Adrenal gland (tissue), 12 donors: ENCODE measurements around the gene SSPN. TPM values are rescaled to one million over a fixed set of nuclear protein-coding genes. Genes with fewer than 3 reads are reported as not detected.
A peak's percentile ranks its signal among the peaks of the same experiment; 100 is the strongest.

Source experiments
- DNase-seq, 7 donors: peaks; one replicate each; pipeline ENCODE4 v3.0.0-alpha.2; 2019 to 2020
- H3K27ac ChIP-seq, 5 donors: fragments of 200-600 bp; sonication (generic) in 4 of 5; 1 replicate in 3 of 5; 2 replicates in 2 of 5; pipeline versions ENCODE4 v1.5.1 to v1.8.0; 2016 to 2020; ENCODE audit warnings: mild to moderate bottlenecking in 1 of 5
- H3K27me3 ChIP-seq: fragments of 200-600 bp; 2 replicates; pipeline ENCODE4 v1.8.0; 2021
- H3K36me3 ChIP-seq, 2 donors: fragments of 200-600 bp; replicated peaks in 1 of 2; 1 replicate in 1 of 2; 2 replicates in 1 of 2; pipeline versions ENCODE4 v1.5.1 to v1.8.0; 2018 to 2022
- H3K4me1 ChIP-seq, 2 donors: fragments of 200-600 bp; replicated peaks in 1 of 2; 1 replicate in 1 of 2; 2 replicates in 1 of 2; pipeline versions ENCODE4 v1.5.1 to v1.8.0; 2018 to 2021
- H3K4me3 ChIP-seq, 4 donors: fragments of 200-600 bp; sonication (generic) in 3 of 4; one replicate each; pipeline ENCODE4 v1.5.1; 2016 to 2018
- H3K9me3 ChIP-seq, 3 donors: fragments of 200-600 bp; sonication (generic) in 1 of 3; replicated peaks in 1 of 3; 1 replicate in 2 of 3; 2 replicates in 1 of 3; pipeline versions ENCODE4 v1.5.1 to v1.8.0; 2016 to 2021
- POLR2A ChIP-seq, 2 donors: fragments of 450-650 bp; IDR thresholded peaks; one replicate each; pipeline ENCODE4 v1.6.1; 2017; ENCODE audit warnings: antibody characterized with exemption in 2 of 2, mild to moderate bottlenecking in 2 of 2, moderate library complexity in 1 of 2
- WGBS, 4 donors: extraction: QIAGEN DNeasy Blood & Tissue Kit in 2 of 4; methylation state at CpG; one replicate each; pipeline versions ENCODE4 v1.1.5 to v1.1.7; 2013 to 2017; 5-methylcytosine and 5-hydroxymethylcytosine counted together
- intact Hi-C, 2 donors: fragments of 100-400 bp; cut with DNase I; formaldehyde crosslinking; loops; one replicate each; pipeline versions ENCODE4 v1.14.1 to v1.15.0; 2022 to 2023
- polyA plus RNA-seq, 3 donors: library from polyadenylated mRNA; stranded (reverse); fragments of 200-250 nt in 2 of 3; fragments of 350-450 nt in 1 of 3; fragmentation: Illumina TruSeq in 1 of 3; extraction: RNeasy Lipid Tissue Mini Kit (QIAGEN cat#74804) in 1 of 3; gene quantifications; one replicate each; pipeline ENCODE4 v1.2.3, GENCODE V29; 2013 to 2014
- total RNA-seq, 9 donors: library from RNA; depleted of rRNA in 4 of 9; stranded (reverse); fragments of >200 nt in 4 of 9; fragments of 120-200 nt in 1 of 9; fragmentation: NEBNext Ultra II Directional in 1 of 9; extraction: Animal tissue kit (Norgen Biotek cat#: 25700) in 1 of 9; gene quantifications; one replicate each; pipeline versions ENCODE4 v1.1.0 to v1.2.4, GENCODE V29; 2013 to 2023
- TF ChIP-seq, protein P1 (sequence below), 6 experiments: fragments of 450-650 bp in 4 of 6; fragments of 200-600 bp in 2 of 6; sonication (generic) in 1 of 6; IDR thresholded peaks; 1 replicate in 5 of 6; 2 replicates in 1 of 6; pipeline versions ENCODE4 v1.5.1 to v1.8.0; 2016 to 2021; ENCODE audit warnings: antibody characterized with exemption in 6 of 6, mild to moderate bottlenecking in 2 of 6, moderate library complexity in 1 of 6
- donor health status: healthy with polysubstance abuse.
- donor health status: Bipolar disorder and iron deficiency.
- donor health status: DM: yes; HTN: yes; CAD: no.
- donor health status: DM: no; HTN: no; CAD: no.
- donor health status: DM: no; HTN: no; CAD: no.
- donor health status: DM: yes; HTN: yes; CAD: no.

The SSPN gene
- total and polyA plus RNA-seq, 12 donors, result 3.3 to 47.8 (median 13.9) TPM

DNA sequence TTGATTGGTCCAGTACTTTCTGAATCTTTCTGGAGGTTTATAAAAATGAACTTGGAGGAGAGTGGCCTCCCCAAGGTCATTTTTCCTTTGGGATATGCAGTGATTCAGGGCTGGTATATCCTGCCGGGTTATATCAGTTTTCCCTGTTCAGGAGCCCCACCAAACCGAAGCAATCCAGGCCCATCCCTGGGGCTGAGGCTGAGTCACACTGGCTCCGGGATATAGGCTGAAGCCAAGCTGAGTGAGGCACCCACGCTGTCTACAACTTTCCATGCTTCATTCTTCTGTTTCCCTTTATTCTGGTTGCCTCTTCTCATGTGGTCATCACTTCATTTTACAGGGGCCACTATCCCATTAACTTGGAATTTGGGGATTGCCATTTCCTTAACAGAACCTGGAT, 3.4 kb downstream of the SSPN start:
- TF ChIP-seq, protein P1, sequence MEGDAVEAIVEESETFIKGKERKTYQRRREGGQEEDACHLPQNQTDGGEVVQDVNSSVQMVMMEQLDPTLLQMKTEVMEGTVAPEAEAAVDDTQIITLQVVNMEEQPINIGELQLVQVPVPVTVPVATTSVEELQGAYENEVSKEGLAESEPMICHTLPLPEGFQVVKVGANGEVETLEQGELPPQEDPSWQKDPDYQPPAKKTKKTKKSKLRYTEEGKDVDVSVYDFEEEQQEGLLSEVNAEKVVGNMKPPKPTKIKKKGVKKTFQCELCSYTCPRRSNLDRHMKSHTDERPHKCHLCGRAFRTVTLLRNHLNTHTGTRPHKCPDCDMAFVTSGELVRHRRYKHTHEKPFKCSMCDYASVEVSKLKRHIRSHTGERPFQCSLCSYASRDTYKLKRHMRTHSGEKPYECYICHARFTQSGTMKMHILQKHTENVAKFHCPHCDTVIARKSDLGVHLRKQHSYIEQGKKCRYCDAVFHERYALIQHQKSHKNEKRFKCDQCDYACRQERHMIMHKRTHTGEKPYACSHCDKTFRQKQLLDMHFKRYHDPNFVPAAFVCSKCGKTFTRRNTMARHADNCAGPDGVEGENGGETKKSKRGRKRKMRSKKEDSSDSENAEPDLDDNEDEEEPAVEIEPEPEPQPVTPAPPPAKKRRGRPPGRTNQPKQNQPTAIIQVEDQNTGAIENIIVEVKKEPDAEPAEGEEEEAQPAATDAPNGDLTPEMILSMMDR (IDR thresholded peaks at IDR 0.05), result no peak
- no peak for TF ChIP-seq POLR2A (IDR thresholded peaks at IDR 0.05)
- Histone ChIP-seq H3K9me3 (no peaks in the 10 kb centered on the region), H3K4me1 (peaks cover 0 to 10% of the 10 kb centered on the region in 2 donors), H3K27me3 (no peaks in the 10 kb centered on the region), H3K36me3 (no peaks in the 10 kb centered on the region), H3K27ac (peak overlapping the region in 1 of 5 donors; percentile 24), H3K4me3 (no peak overlapping the region)
- WGBS, 4 donors, result 51 to 71% (median 54%) methylated on average over 4 of the region's 4 CpGs
- DNase-seq, result peak in 4 of 7 donors; percentile 26 to 52 (median 28)
- intact Hi-C loops, result no loop called here

DNA sequence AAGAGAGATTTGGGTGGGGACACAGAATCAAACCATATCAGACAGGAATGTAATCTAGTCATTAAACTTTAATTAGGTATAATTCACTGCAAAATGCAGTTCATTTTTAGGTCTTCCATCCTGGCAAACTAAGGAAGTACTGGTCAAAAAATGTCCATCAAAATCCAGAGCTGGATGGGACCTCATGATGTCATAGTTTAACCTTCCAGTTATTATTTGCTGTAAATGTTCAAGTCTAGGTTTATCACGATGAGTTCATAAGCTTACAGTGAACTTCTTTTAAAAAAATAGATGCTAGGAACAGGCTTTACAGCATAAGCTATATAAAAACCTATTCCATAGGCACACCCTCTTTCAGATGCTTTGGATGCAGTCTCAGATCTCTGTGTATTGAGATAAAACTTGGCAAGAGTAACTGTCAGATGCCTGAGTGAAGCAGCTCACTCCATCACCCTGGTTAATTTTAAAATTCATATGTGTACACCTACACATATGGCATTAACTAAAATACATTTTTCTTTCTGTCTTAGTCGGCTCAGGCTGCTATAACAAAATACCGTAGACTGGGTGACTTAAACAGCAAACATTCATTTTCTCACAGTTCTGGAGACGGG, 7.9 kb downstream of the SSPN start:
- no peak for TF ChIP-seq POLR2A (IDR thresholded peaks at IDR 0.05)
- TF ChIP-seq, protein P1 (IDR thresholded peaks at IDR 0.05), result no peak
- H3K4me3 ChIP-seq, result no peak overlapping the region
- no peaks in the 10 kb centered on the region for H3K9me3 ChIP-seq
- no peak for DNase-seq
- intact Hi-C loops, result no loop called here
- H3K4me1 ChIP-seq, result no peaks in the 10 kb centered on the region
- no peaks in the 10 kb centered on the region for H3K36me3 ChIP-seq
- H3K27ac ChIP-seq, result no peak overlapping the region
- no peaks in the 10 kb centered on the region for H3K27me3 ChIP-seq
- WGBS, 4 donors, result 86 to 91% (median 89%) methylated on average over 4 of the region's 4 CpGs

DNA sequence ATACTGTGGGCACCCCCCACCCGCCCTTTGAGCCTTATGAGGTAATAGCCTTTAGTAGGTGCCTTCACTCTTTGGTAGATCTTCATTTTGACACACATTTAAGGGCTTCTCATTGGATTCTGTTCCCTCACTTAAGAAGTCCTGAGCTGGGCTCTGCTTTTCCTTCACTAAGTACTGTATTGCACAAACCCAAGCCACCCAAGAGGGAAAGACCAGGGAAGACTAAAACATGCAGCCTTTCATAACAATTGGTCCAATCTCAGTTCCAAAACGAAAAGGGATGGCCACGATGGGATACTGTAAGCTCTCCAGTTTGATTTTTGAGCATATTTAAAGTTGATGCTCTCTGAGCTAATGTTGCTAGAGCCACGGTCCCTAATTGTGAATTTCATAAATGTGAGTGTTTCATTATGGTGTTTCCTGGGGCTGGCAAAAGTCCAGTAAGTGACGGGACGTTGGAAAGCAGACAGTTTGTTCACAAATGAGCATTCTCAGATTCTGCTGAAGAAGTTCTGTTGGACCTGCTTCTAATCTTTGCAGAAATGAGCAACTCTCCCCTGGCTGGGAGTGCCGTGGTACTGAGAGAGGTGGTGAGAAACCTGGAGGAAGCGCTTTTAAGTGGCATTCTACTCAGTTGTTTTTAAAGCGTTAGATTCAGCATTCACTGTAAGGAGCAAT, 9.4 kb downstream of the SSPN start:
- H3K9me3 ChIP-seq, result no peaks in the 10 kb centered on the region
- intact Hi-C loops, result no loop called here
- TF ChIP-seq POLR2A (IDR thresholded peaks at IDR 0.05), result no peak
- TF ChIP-seq, protein P1 (IDR thresholded peaks at IDR 0.05), result no peak
- no peaks in the 10 kb centered on the region for H3K36me3 ChIP-seq
- no peaks in the 10 kb centered on the region for H3K27me3 ChIP-seq
- DNase-seq, result peak in 2 of 7 donors; percentile 13 to 28
- 60 to 80% (median 73%) methylated on average over 9 of the region's 9 CpGs for WGBS, 4 donors
- no peak overlapping the region for H3K27ac ChIP-seq
- no peaks in the 10 kb centered on the region for H3K4me1 ChIP-seq
- H3K4me3 ChIP-seq, result no peak overlapping the region

DNA sequence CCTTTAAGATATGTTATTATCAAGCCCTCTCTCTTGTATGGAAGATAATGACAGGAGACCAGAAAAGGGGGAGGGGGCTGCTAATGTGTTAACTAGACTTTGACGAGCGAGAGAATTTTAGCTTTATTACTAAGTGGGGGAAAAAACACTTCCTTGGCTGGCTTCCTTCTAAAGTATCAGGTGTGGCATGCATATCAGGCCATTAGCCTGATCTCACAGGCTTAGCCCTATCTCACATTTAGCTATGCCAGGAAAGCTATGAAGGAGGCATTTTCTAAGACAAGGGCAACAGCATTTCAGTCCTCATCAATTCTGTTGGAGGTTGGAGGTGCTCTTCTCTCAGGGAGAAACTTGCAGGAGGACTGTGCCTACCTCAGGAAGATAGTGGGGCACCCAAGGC, 9.9 kb downstream of the SSPN start:
- Histone ChIP-seq H3K9me3 (no peaks in the 10 kb centered on the region), H3K27ac (no peak overlapping the region), H3K36me3 (no peaks in the 10 kb centered on the region), H3K27me3 (no peaks in the 10 kb centered on the region), H3K4me3 (no peak overlapping the region), H3K4me1 (no peaks in the 10 kb centered on the region)
- DNase-seq, result no peak
- intact Hi-C loops, result no loop called here
- no peak for TF ChIP-seq POLR2A (IDR thresholded peaks at IDR 0.05)
- TF ChIP-seq, protein P1 (IDR thresholded peaks at IDR 0.05), result no peak
- 78 to 96% (median 88%) methylated on average over 2 of the region's 2 CpGs for WGBS, 4 donors
